Bone marrow (tissue), 2 donors: Measurements from ENCODE around the gene FAM47C.
"Not testable (repeated sequence)": the region's sequence is repeated elsewhere in the genome, so short reads cannot be mapped to it uniquely, and the experiment has no call there.

Experiments
- DNase-seq, 2 donors: peaks; one replicate each; lab custom pipeline; 2025; lab: John Stamatoyannopoulos, UW

Gene FAM47C

GRCh38 chrX:37008182-37008581, at the start of gene FAM47C:
Gene FAM47C, plus strand, starts transcription at chrX:37008366. Its CDS starts 45 bp downstream, at chrX:37008411.
- not testable (repeated sequence) for DNase-seq

GRCh38 chrX:36961590-36961989, 46.6 kb upstream of the FAM47C start:
- no peak for DNase-seq

- no peak for DNase-seq
Observed at GRCh38 chrX:36963069-36963808, 44.9 kb upstream of the FAM47C start.

- no peak for DNase-seq
Observed at GRCh38 chrX:36963852-36964251, 44.3 kb upstream of the FAM47C start.

- DNase-seq, result no peak
Observed at GRCh38 chrX:36973575-36973974, 34.6 kb upstream of the FAM47C start.

GRCh38 chrX:36974911-36975310, 33.3 kb upstream of the FAM47C start:
- DNase-seq, result no peak

- no peak for DNase-seq
Observed at GRCh38 chrX:36978886-36979285, 29.3 kb upstream of the FAM47C start.

- DNase-seq, result no peak
Observed at GRCh38 chrX:36983831-36984230, 24.3 kb upstream of the FAM47C start.

- DNase-seq, result not testable (repeated sequence)
Observed at GRCh38 chrX:36985416-36986209, 22.6 kb upstream of the FAM47C start.

GRCh38 chrX:36986231-36986630, 21.9 kb upstream of the FAM47C start:
- DNase-seq, result no peak

GRCh38 chrX:36987212-36987611, 21.0 kb upstream of the FAM47C start:
- DNase-seq, result not testable (repeated sequence)

GRCh38 chrX:37000140-37000539, 8.0 kb upstream of the FAM47C start:
- DNase-seq, result no peak

GRCh38 chrX:37010496-37010895, 2.3 kb downstream of the FAM47C start:
- DNase-seq, result no peak

GRCh38 chrX:37034260-37034659, 26.1 kb downstream of the FAM47C start:
- not testable (repeated sequence) for DNase-seq

GRCh38 chrX:37036674-37037220, 28.6 kb downstream of the FAM47C start:
- DNase-seq, result not testable (repeated sequence)

GRCh38 chrX:37038814-37039213, 30.6 kb downstream of the FAM47C start:
- DNase-seq, result not testable (repeated sequence)

- not testable (repeated sequence) for DNase-seq
Observed at GRCh38 chrX:37042956-37043885, 35.1 kb downstream of the FAM47C start.

GRCh38 chrX:37047776-37048175, 39.6 kb downstream of the FAM47C start:
- no peak for DNase-seq

- not testable (repeated sequence) for DNase-seq
Observed at GRCh38 chrX:37057572-37057971, 49.4 kb downstream of the FAM47C start.

- DNase-seq, result no peak
Observed at GRCh38 chrX:37060999-37061398, 52.8 kb downstream of the FAM47C start.
